Tibial nerve (tissue), 4 donors: ENCODE data around the gene GABRR1. TPM values are rescaled to one million over a fixed set of nuclear protein-coding genes. Genes with fewer than 3 reads are reported as not detected.

Experiments used
- DNase-seq, 2 donors: peaks; one replicate each; pipeline ENCODE4 v3.0.0-alpha.2; 2019; ENCODE audit warnings: low spot score in 2 of 2
- H3K27ac ChIP-seq, 4 donors: fragments of 200-600 bp; sonication (generic) in 3 of 4; one replicate each; pipeline ENCODE4 v1.5.1; 2017 to 2019; ENCODE audit warnings: mild to moderate bottlenecking in 1 of 4
- H3K27me3 ChIP-seq, 2 donors: fragments of 200-600 bp; sonication (generic) in 1 of 2; one replicate each; pipeline versions ENCODE4 v1.5.1 to v1.6.0; 2017 to 2019
- H3K36me3 ChIP-seq, 3 donors: fragments of 200-600 bp; sonication (generic); one replicate each; pipeline ENCODE4 v1.5.1; 2018 to 2019
- H3K4me1 ChIP-seq, 4 donors: fragments of 200-600 bp; sonication (generic) in 3 of 4; one replicate each; pipeline ENCODE4 v1.5.1; 2017 to 2019
- H3K4me3 ChIP-seq, 4 donors: fragments of 200-600 bp; sonication (generic) in 3 of 4; one replicate each; pipeline ENCODE4 v1.5.1; 2017 to 2019; ENCODE audit warnings: mild to moderate bottlenecking in 1 of 4, moderate library complexity in 1 of 4
- H3K9me3 ChIP-seq, 4 donors: fragments of 200-600 bp; sonication (generic) in 3 of 4; one replicate each; pipeline ENCODE4 v1.5.1; 2017 to 2019
- EP300 ChIP-seq, 2 donors: sonication (generic); formaldehyde crosslinking; IDR thresholded peaks; one replicate each; pipeline ENCODE4 v1.6.1; 2017; ENCODE audit warnings: antibody characterized with exemption in 2 of 2, mild to moderate bottlenecking in 1 of 2
- POLR2A ChIP-seq, 2 donors: fragments of 450-650 bp; IDR thresholded peaks; one replicate each; pipeline ENCODE4 v1.6.1; 2017; ENCODE audit warnings: antibody characterized with exemption in 2 of 2, mild to moderate bottlenecking in 2 of 2, moderate library complexity in 2 of 2
- WGBS, 2 donors: methylation state at CpG; one replicate each; pipeline ENCODE4 v1.1.5; 2018; 5-methylcytosine and 5-hydroxymethylcytosine counted together
- total RNA-seq, 4 donors: library from RNA; depleted of rRNA; stranded (reverse); fragments of >200 nt; gene quantifications; one replicate each; pipeline ENCODE4 v1.1.0, GENCODE V29; 2016
- TF ChIP-seq, protein P1 (sequence below), 5 experiments: fragments of 200-600 bp in 3 of 5; fragments of 450-650 bp in 2 of 5; sonication (generic) in 3 of 5; IDR thresholded peaks; one replicate each; pipeline ENCODE4 v1.5.1; 2016 to 2019; ENCODE audit warnings: antibody characterized with exemption in 5 of 5, mild to moderate bottlenecking in 3 of 5, moderate library complexity in 2 of 5

GABRR1 gene
- total RNA-seq: not detected

- no peaks in the 10 kb centered on the region for H3K9me3 ChIP-seq
- H3K27me3 ChIP-seq: no peaks in the 10 kb centered on the region
- TF ChIP-seq, protein P1, sequence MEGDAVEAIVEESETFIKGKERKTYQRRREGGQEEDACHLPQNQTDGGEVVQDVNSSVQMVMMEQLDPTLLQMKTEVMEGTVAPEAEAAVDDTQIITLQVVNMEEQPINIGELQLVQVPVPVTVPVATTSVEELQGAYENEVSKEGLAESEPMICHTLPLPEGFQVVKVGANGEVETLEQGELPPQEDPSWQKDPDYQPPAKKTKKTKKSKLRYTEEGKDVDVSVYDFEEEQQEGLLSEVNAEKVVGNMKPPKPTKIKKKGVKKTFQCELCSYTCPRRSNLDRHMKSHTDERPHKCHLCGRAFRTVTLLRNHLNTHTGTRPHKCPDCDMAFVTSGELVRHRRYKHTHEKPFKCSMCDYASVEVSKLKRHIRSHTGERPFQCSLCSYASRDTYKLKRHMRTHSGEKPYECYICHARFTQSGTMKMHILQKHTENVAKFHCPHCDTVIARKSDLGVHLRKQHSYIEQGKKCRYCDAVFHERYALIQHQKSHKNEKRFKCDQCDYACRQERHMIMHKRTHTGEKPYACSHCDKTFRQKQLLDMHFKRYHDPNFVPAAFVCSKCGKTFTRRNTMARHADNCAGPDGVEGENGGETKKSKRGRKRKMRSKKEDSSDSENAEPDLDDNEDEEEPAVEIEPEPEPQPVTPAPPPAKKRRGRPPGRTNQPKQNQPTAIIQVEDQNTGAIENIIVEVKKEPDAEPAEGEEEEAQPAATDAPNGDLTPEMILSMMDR (IDR thresholded peaks at IDR 0.05): no peak
- no peak for TF ChIP-seq POLR2A (IDR thresholded peaks at IDR 0.05)
- no peak for TF ChIP-seq EP300 (IDR thresholded peaks at IDR 0.05)
- H3K27ac ChIP-seq: peak within 1 kb of the TSS in 2 of 4 donors; percentile 36 to 43
- peak within 1 kb of the TSS in 2 of 4 donors; percentile 1 to 6 for H3K4me3 ChIP-seq
- no peak for DNase-seq
- H3K36me3 ChIP-seq: no peaks in the 10 kb centered on the region
- peaks cover 0 to 23% (median 0%) of the 10 kb centered on the region in 4 donors for H3K4me1 ChIP-seq
- WGBS, 2 donors: 23 to 25% methylated on average over 10 of the region's 10 CpGs
Observed at GRCh38 chr6:89217299-89217910, at the start of gene GABRR1. Gene GABRR1, minus strand, starts transcription at chr6:89217358. Its CDS starts 36 bp downstream, at chr6:89217322.

- Histone ChIP-seq H3K4me1 (no peaks in the 10 kb centered on the region), H3K9me3 (no peaks in the 10 kb centered on the region), H3K36me3 (no peaks in the 10 kb centered on the region), H3K4me3 (no peak overlapping the region), H3K27me3 (no peaks in the 10 kb centered on the region), H3K27ac (no peak overlapping the region)
- DNase-seq: no peak
- WGBS, 2 donors: 95 to 96% methylated on average over 20 of the region's 20 CpGs
- TF ChIP-seq EP300 (IDR thresholded peaks at IDR 0.05): no peak
- TF ChIP-seq POLR2A (IDR thresholded peaks at IDR 0.05): no peak
- TF ChIP-seq, protein P1 (IDR thresholded peaks at IDR 0.05): no peak
Observed at GRCh38 chr6:89264296-89264695, 47.1 kb upstream of the GABRR1 start.

DNA sequence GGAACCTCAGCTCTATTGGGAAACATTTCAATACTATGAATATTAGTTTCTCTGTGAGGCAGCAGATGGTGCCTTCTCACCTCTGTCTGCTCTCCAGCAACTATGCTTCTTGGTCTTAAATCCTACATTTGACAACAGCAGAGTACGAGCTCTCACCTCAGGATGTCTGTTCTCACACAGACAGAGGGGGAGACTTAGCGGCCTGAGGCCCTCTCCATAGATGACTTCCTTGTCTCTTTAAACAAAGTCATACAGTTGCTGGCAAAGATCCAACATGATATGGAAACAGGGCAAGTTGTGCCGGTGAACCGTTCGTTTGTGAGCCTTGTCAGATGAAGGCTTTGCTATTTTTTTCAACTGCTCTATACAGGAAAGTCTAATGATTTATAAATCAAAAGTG, 43.7 kb upstream of the GABRR1 start:
- Histone ChIP-seq H3K4me3 (no peak overlapping the region), H3K36me3 (no peaks in the 10 kb centered on the region), H3K4me1 (no peaks in the 10 kb centered on the region), H3K27me3 (no peaks in the 10 kb centered on the region), H3K27ac (no peak overlapping the region), H3K9me3 (no peaks in the 10 kb centered on the region)
- WGBS, 2 donors: 27 to 38% methylated on average over 5 of the region's 5 CpGs
- TF ChIP-seq POLR2A (IDR thresholded peaks at IDR 0.05) (no peak), EP300 (IDR thresholded peaks at IDR 0.05) (no peak)
- TF ChIP-seq, protein P1 (IDR thresholded peaks at IDR 0.05): no peak
- DNase-seq: no peak

DNA sequence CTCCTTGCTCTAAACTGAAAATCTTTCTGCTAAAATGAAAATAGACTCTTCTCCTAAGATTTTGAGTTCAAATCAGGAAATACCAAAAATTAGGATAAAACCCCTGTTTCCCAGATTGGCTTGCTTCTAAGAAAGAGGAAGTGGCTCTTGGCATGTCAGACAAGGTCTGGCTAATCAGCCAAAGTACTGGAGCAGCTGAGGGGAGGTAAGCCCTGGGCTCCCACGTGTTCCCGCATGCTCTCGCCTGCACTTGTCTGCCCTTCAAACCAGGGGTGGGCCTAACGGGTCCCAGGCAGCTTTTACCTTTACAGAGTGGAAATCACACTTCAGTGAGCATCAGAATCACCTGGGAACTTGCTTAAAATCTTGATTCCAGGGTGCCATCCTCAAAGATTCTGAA, 43.2 kb upstream of the GABRR1 start:
- Histone ChIP-seq H3K36me3 (no peaks in the 10 kb centered on the region), H3K9me3 (no peaks in the 10 kb centered on the region), H3K4me1 (no peaks in the 10 kb centered on the region), H3K27ac (no peak overlapping the region), H3K4me3 (no peak overlapping the region), H3K27me3 (no peaks in the 10 kb centered on the region)
- WGBS, 2 donors: 74 to 76% methylated on average over 4 of the region's 4 CpGs
- TF ChIP-seq POLR2A (IDR thresholded peaks at IDR 0.05): no peak
- no peak for TF ChIP-seq EP300 (IDR thresholded peaks at IDR 0.05)
- TF ChIP-seq, protein P1 (IDR thresholded peaks at IDR 0.05): no peak
- DNase-seq: no peak

- WGBS, 2 donors: 80 to 81% methylated on average over 3 of the region's 3 CpGs
- Histone ChIP-seq H3K27me3 (no peaks in the 10 kb centered on the region), H3K9me3 (no peaks in the 10 kb centered on the region), H3K4me3 (no peak overlapping the region), H3K27ac (no peak overlapping the region), H3K4me1 (no peaks in the 10 kb centered on the region), H3K36me3 (no peaks in the 10 kb centered on the region)
- no peak for DNase-seq
- TF ChIP-seq, protein P1 (IDR thresholded peaks at IDR 0.05): no peak
- TF ChIP-seq EP300 (IDR thresholded peaks at IDR 0.05): no peak
- TF ChIP-seq POLR2A (IDR thresholded peaks at IDR 0.05): no peak
Observed at GRCh38 chr6:89258912-89259311, 41.8 kb upstream of the GABRR1 start.
